HG03064 (cell line): ENCODE data around the gene KCNK6.
"Not testable (repeated sequence)": the region's sequence is repeated elsewhere in the genome, so short reads cannot be mapped to it uniquely, and the experiment has no call there.

Source experiments
- ATAC-seq: cut with Tn5 transposase; IDR thresholded peaks from one replicate; pipeline ENCODE4 v1.9.1; 2021; ENCODE audit warnings: low read depth; ENCODE audit not compliant: unreplicated experiment

Gene KCNK6

GRCh38 chr19:38360839-38361631 is 41.4 kb downstream of the KCNK6 start:
- no peak for ATAC-seq

- no peak for ATAC-seq
Measured at GRCh38 chr19:38361633-38362075, 42.0 kb downstream of the KCNK6 start.

GRCh38 chr19:38362076-38362945 is 42.7 kb downstream of the KCNK6 start:
- no peak for ATAC-seq

GRCh38 chr19:38362946-38363688 is 43.5 kb downstream of the KCNK6 start:
- ATAC-seq: not testable (repeated sequence)

- ATAC-seq: no peak
Measured at GRCh38 chr19:38367041-38367440, 47.4 kb downstream of the KCNK6 start.

- no peak for ATAC-seq
Measured at GRCh38 chr19:38369584-38369983, 49.9 kb downstream of the KCNK6 start.

GRCh38 chr19:38370299-38370698 is 50.7 kb downstream of the KCNK6 start:
- ATAC-seq: no peak

GRCh38 chr19:38371081-38371480 is 51.4 kb downstream of the KCNK6 start:
- ATAC-seq: no peak

- ATAC-seq: no peak
Measured at GRCh38 chr19:38373907-38374331, 54.3 kb downstream of the KCNK6 start.

- peak; percentile 95 for ATAC-seq
Measured at GRCh38 chr19:38374332-38375097, 54.9 kb downstream of the KCNK6 start, which contains the start of gene PSMD8. PSMD8 (plus strand) TSS chr19:38374571; CDS start chr19:38374602, 31 bp downstream.

- ATAC-seq: no peak
Measured at GRCh38 chr19:38375098-38375493, 55.5 kb downstream of the KCNK6 start.

- ATAC-seq: no peak
Measured at GRCh38 chr19:38375748-38376147, 56.1 kb downstream of the KCNK6 start.

- ATAC-seq: no peak
Measured at GRCh38 chr19:38376576-38376975, 56.9 kb downstream of the KCNK6 start.

GRCh38 chr19:38377052-38377451 is 57.4 kb downstream of the KCNK6 start:
- ATAC-seq: no peak

- no peak for ATAC-seq
Measured at GRCh38 chr19:38378866-38379265, 59.2 kb downstream of the KCNK6 start.

- no peak for ATAC-seq
Measured at GRCh38 chr19:38381138-38381537, 61.5 kb downstream of the KCNK6 start.
